CD4-positive, alpha-beta T cell treated with Interleukin-2 at 100 ng/mL for 4 hours (primary cell): ENCODE results near the gene ENOX2.

Experiments
- DNase-seq: peaks from one replicate; pipeline ENCODE4 v3.0.0-alpha.2; 2020; ENCODE audit warnings: low spot score

ENOX2 gene

DNA sequence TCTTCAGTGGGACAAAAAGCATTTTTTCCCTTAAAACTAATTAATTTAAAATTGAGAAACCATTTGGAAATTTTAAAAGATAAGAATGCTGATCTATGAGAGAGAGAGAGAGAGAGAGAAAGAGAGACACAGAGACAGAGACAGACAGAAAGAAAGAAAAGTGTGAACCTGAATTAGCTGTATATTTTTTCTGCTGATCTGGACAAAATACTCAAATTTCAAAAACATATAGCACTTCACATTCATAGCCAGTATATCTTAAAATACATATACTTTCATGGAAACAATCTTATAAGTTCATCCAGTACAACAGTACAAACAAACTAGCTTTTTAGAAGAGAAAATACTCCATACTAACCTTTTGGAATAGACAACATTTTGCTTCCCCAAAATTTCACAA lies 18.4 kb downstream of the ENOX2 start:
- DNase-seq, result no peak

GRCh38 chrX:130879869-130880268 lies 23.1 kb downstream of the ENOX2 start:
- no peak for DNase-seq

GRCh38 chrX:130878350-130879341 lies 24.4 kb downstream of the ENOX2 start:
- DNase-seq, result no peak

GRCh38 chrX:130877892-130878341 lies 25.1 kb downstream of the ENOX2 start:
- no peak for DNase-seq

DNA sequence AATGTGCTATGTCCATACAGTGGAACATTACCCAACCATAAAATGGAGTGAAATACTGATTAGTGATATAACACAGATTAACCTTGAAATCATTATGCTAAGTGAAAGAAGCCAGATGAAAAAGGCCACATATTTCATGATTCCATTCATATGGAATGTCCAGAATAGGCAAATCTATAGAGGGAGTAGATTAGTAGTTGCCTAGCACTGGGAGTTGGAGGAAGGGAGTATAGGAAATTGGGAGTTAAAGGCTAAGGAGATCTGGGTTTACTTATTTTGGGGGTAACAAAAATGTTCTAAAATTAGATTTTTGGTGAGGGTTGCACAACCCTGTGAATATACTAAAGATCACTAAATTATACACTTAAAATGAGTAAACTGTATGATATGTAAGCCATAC lies 26.8 kb downstream of the ENOX2 start:
- DNase-seq, result no peak

DNA sequence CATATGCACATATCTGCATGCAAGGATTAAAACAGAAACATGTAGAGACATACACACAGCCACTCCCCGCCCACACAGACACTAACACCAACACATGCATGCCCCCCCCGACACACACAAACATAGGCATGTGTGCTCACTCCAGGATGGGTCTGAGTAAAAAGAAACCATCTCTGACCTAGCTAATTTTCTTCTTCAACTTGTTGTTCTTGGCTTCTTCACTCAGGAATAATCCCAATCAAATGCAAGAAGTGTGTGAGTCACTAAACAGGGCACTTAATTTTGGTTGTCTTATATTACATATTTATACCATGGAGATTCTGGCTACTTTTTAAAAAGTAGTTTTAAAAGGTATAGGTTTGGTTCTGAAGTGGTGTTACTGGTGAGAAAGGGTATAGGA lies 28.3 kb downstream of the ENOX2 start:
- DNase-seq, result no peak

GRCh38 chrX:130869239-130869638 lies 33.8 kb downstream of the ENOX2 start:
- DNase-seq, result no peak

DNA sequence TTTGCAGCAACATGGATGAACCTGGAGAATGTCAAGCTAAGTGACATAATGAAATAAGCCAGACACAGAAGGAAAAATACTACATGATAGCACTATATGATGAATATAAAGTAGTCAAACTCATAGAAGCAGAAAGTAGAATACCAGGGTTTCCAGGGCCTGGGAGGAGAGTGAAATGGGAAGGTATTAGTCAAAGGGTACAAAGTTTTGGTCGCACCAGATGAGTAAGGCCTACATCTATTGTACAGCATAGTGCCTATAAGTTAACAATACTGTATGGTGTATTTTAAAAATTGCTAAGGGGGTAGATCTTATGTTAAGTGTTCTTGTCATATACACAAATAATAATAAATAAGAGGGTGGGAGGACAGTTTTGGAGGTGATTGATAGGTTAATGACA lies 41.5 kb downstream of the ENOX2 start:
- DNase-seq, result no peak

DNA sequence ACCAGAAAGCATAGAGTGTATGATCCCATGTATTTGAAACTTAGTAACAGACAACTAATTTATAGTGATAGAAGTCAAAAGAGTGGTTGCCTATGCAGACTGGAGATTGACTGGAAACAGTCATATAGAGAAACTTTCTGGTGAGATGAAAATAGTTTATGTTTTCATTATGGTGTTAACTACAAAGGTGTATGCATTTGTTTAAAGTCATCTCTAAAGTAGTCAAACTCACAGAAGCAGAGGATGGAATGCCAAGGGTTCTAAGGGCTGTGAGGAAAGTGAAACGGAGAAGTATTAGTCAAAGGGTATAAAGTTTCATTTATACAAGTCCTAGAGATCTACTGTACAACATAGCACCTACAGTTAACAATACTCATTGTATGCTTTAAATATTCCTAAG lies 45.8 kb downstream of the ENOX2 start:
- no peak for DNase-seq

GRCh38 chrX:130851569-130851968 lies 51.4 kb downstream of the ENOX2 start:
- DNase-seq, result no peak

- DNase-seq, result no peak
Measured at GRCh38 chrX:130848763-130849162, 54.2 kb downstream of the ENOX2 start.

DNA sequence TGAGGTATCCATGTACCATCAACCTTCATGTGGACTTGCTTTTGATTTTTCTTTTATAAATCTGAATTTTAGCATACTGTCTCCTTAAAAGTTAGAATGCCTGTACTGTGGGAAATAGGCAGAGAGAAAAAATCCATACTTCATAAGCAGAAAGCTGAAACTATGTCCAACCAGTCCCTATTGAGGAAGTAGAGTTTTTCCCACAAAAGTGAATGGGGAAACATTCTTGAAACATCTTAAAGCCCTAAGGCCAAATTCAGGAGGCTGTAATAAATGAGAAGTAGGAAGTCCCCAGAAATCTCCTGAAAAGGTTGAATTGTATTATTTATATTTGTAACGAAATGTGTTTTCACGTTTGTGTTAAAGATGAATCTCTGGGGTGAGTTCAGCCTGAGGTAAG lies 56.3 kb downstream of the ENOX2 start:
- no peak for DNase-seq

- no peak for DNase-seq
Measured at GRCh38 chrX:130841776-130842175, 61.2 kb downstream of the ENOX2 start.

DNA sequence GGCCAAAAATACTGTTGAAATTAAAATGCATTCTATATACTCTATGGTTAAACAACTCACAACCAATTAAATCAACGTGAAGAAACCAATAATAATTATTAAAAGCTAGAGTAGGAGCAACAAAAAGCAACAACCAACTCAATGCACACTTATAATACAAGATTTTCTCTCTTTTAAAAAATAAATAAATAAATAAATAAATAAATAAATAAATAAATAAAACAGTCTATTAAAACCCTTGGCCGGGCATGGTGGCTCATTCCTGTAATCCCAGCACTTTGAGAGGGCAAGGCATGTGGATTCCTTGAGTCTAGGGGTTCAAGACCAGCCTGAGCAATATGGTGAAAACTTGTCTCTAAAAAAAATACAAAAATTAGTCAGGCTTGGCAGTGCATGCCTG lies 62.7 kb downstream of the ENOX2 start:
- DNase-seq, result no peak

DNA sequence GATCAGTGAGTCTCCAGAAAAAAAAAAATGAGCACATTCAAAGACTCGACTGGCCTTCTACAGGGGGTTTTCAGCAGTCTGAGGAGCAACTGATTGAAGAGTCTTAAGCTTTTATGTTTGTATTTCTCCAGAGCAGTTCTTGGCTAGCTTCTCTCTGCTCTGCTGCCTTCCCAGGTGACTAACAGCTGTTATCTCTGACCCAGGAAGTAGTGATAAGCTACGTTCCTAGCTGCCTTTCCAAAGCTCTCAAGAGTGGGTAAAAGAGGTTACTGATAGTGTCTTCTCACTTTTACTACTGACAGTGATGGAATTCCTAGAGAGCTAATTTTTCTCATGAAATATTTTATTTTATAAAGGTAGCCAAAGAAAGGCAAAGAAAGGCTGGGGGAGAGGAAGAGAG lies 66.6 kb downstream of the ENOX2 start:
- DNase-seq, result no peak

- DNase-seq, result no peak
Measured at GRCh38 chrX:130834830-130835229, 68.2 kb downstream of the ENOX2 start.

- no peak for DNase-seq
Measured at GRCh38 chrX:130834149-130834548, 68.9 kb downstream of the ENOX2 start.

GRCh38 chrX:130831347-130831722 lies 71.7 kb downstream of the ENOX2 start:
- DNase-seq, result no peak

- no peak for DNase-seq
Measured at GRCh38 chrX:130830599-130831346, 72.2 kb downstream of the ENOX2 start.

GRCh38 chrX:130829526-130830515 lies 73.2 kb downstream of the ENOX2 start:
- no peak for DNase-seq

DNA sequence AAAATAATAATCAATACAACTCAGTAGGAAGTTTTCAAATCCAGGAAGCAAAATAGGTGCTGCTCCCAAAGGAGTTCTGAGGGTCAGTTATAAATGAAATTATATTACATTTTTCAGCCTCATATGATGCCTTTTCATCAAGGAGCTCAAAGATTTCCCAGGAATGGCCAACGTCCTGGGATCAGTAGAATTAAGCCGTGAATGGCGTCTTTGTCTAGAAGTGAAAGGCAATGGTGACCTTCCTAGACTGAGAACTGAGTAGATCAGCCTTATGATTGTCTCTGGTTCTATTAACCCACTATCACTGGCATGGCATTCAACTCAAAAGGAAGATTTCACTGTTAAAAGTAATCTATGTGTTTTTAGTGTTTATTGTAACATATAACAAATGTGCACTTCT lies 74.4 kb downstream of the ENOX2 start:
- DNase-seq, result no peak

GRCh38 chrX:130827648-130828047 lies 75.4 kb downstream of the ENOX2 start:
- DNase-seq, result no peak
